IMR-90 (cell line): Measurements from ENCODE around the gene DOK4. TPM values are rescaled to one million over a fixed set of nuclear protein-coding genes. Genes with fewer than 3 reads are reported as not detected.

Experiments used
- polyA plus RNA-seq, 3 experiments: library from polyadenylated mRNA; depleted of rRNA; stranded (reverse); fragments of >200 nt; gene quantifications; 2 replicates each; pipeline ENCODE4 v1.2.3, GENCODE V29; 2012; ENCODE audit warnings: low replicate concordance in 1 of 3
- total RNA-seq: library from RNA; depleted of rRNA; stranded (reverse); fragments of >200 nt; gene quantifications from 2 replicates; pipeline ENCODE4 v1.2.3, GENCODE V29; 2012; rRNA removed

Gene DOK4
- total and polyA plus RNA-seq, 2 of the 4 experiments (the other 2 are of a cell fraction): 22.0 to 25.9 TPM

Other genes starting within 250 kb of the DOK4 start
- 73.7 and 77.8 TPM in 2 replicates for gene ARL2BP, start 241.2 kb downstream of the DOK4 start, total RNA-seq
- 46.8 and 46.9 TPM in 2 replicates for gene ARL2BP, start 241.2 kb downstream of the DOK4 start, polyA plus RNA-seq (2012; rRNA removed)
- gene PLLP, start 201.8 kb downstream of the DOK4 start, total RNA-seq: not detected in 2 replicates
- 0.05 TPM in 1 of 2 replicates, not detected in the other for gene PLLP, start 201.8 kb downstream of the DOK4 start, polyA plus RNA-seq (2012; rRNA removed)
- gene CCL22, start 127.7 kb downstream of the DOK4 start, total RNA-seq: not detected in 2 replicates
- not detected in 2 replicates for gene CCL22, start 127.7 kb downstream of the DOK4 start, polyA plus RNA-seq (2012; rRNA removed)
- under 0.01 and 0.18 TPM in 2 replicates for gene CX3CL1, start 114.0 kb downstream of the DOK4 start, total RNA-seq
- 0.77 and 0.89 TPM in 2 replicates for gene CX3CL1, start 114.0 kb downstream of the DOK4 start, polyA plus RNA-seq (2012; rRNA removed)
- gene CCL17, start 81.7 kb downstream of the DOK4 start, total RNA-seq: not detected in 2 replicates
- gene CCL17, start 81.7 kb downstream of the DOK4 start, polyA plus RNA-seq (2012; rRNA removed): not detected in 2 replicates
- 42.2 and 47.7 TPM in 2 replicates for gene CIAPIN1, start 39.1 kb downstream of the DOK4 start, total RNA-seq
- gene CIAPIN1, start 39.1 kb downstream of the DOK4 start, polyA plus RNA-seq (2012; rRNA removed): 40.2 and 41.6 TPM in 2 replicates
- 50.0 and 57.9 TPM in 2 replicates for gene COQ9, start 39.0 kb downstream of the DOK4 start, total RNA-seq
- gene COQ9, start 39.0 kb downstream of the DOK4 start, polyA plus RNA-seq (2012; rRNA removed): 56.1 and 58.5 TPM in 2 replicates
- 188 and 340 TPM in 2 replicates for gene POLR2C, start 23.8 kb downstream of the DOK4 start, total RNA-seq
- 136 and 137 TPM in 2 replicates for gene POLR2C, start 23.8 kb downstream of the DOK4 start, polyA plus RNA-seq (2012; rRNA removed)
- 5.4 and 5.6 TPM in 2 replicates for gene CCDC102A, start 50.1 kb upstream of the DOK4 start, total RNA-seq
- 8.5 and 11.4 TPM in 2 replicates for gene CCDC102A, start 50.1 kb upstream of the DOK4 start, polyA plus RNA-seq (2012; rRNA removed)
- not detected in 2 replicates for gene ADGRG5, start 56.1 kb upstream of the DOK4 start, total RNA-seq
- gene ADGRG5, start 56.1 kb upstream of the DOK4 start, polyA plus RNA-seq (2012; rRNA removed): not detected in 2 replicates
- gene ADGRG1, start 142.1 kb upstream of the DOK4 start, total RNA-seq: 0.83 and 0.90 TPM in 2 replicates
- 7.0 and 8.4 TPM in 2 replicates for gene ADGRG1, start 142.1 kb upstream of the DOK4 start, polyA plus RNA-seq (2012; rRNA removed)
- gene ADGRG3, start 181.8 kb upstream of the DOK4 start, total RNA-seq: not detected in 2 replicates
- gene ADGRG3, start 181.8 kb upstream of the DOK4 start, polyA plus RNA-seq (2012; rRNA removed): not detected in 2 replicates
- not detected in 2 replicates for gene DRC7, start 208.3 kb upstream of the DOK4 start, total RNA-seq
- gene DRC7, start 208.3 kb upstream of the DOK4 start, polyA plus RNA-seq (2012; rRNA removed): not detected in 2 replicates
- gene KATNB1, start 249.3 kb upstream of the DOK4 start, total RNA-seq: 10.9 and 14.2 TPM in 2 replicates
- 23.5 and 27.6 TPM in 2 replicates for gene KATNB1, start 249.3 kb upstream of the DOK4 start, polyA plus RNA-seq (2012; rRNA removed)